Osteocyte (in vitro differentiated cells): Measurements from ENCODE around the gene KIAA1958. TPM values are rescaled to one million over a fixed set of nuclear protein-coding genes. Genes with fewer than 3 reads are reported as not detected.

Experiments
- DNase-seq: peaks from one replicate; pipeline ENCODE4 v3.0.0; 2021; ENCODE audit warnings: mixed read lengths; ENCODE audit not compliant: unreplicated experiment; ENCODE audit errors: extremely low spot score
- H3K27ac Mint-ChIP-seq: one replicate; pipeline ENCODE4 v1.8.0; 2021; ENCODE audit warnings: mild to moderate bottlenecking, mixed read lengths; ENCODE audit not compliant: unreplicated experiment
- H3K27me3 Mint-ChIP-seq: one replicate; pipeline ENCODE4 v1.8.0; 2021; ENCODE audit warnings: mixed read lengths; ENCODE audit not compliant: unreplicated experiment
- H3K36me3 Mint-ChIP-seq: one replicate; pipeline ENCODE4 v1.8.0; 2021; ENCODE audit warnings: mixed read lengths; ENCODE audit not compliant: unreplicated experiment
- H3K4me1 Mint-ChIP-seq: one replicate; pipeline ENCODE4 v1.8.0; 2021; ENCODE audit warnings: mixed read lengths; ENCODE audit not compliant: unreplicated experiment
- H3K4me3 Mint-ChIP-seq: one replicate; pipeline ENCODE4 v1.8.0; 2021; ENCODE audit warnings: mild to moderate bottlenecking, moderate library complexity, mixed read lengths; ENCODE audit not compliant: unreplicated experiment
- H3K9me3 Mint-ChIP-seq: one replicate; pipeline ENCODE4 v1.8.0; 2021; ENCODE audit warnings: mixed read lengths; ENCODE audit not compliant: unreplicated experiment
- CTCF ChIP-seq: fragments of 200-600 bp; sonication (generic); IDR thresholded peaks from 2 replicates; pipeline ENCODE4 v1.5.0; 2021; ENCODE audit warnings: antibody characterized with exemption, mild to moderate bottlenecking, moderate library complexity
- total RNA-seq: library from RNA; stranded (reverse); gene quantifications from 2 replicates; pipeline ENCODE4 v1.2.1, GENCODE V29; 2021

Gene KIAA1958
- total RNA-seq, 1 donor from 2014 or later = 4.9 TPM

GRCh38 chr9:112501287-112501686, 14.7 kb downstream of the KIAA1958 start:
- no peak for DNase-seq
- Mint-ChIP-seq H3K36me3 (peaks cover 2% of the 10 kb centered on the region), H3K4me3 (no peak overlapping the region), H3K4me1 (peaks cover 11% of the 10 kb centered on the region), H3K9me3 (no peaks in the 10 kb centered on the region), H3K27me3 (no peaks in the 10 kb centered on the region), H3K27ac (no peak overlapping the region)
- no peak for TF ChIP-seq CTCF

- no peak for DNase-seq
- no peaks in the 10 kb centered on the region for H3K27me3 Mint-ChIP-seq
- H3K9me3 Mint-ChIP-seq = no peaks in the 10 kb centered on the region
- no peak overlapping the region for H3K27ac Mint-ChIP-seq
- H3K4me1 Mint-ChIP-seq = peaks cover 16% of the 10 kb centered on the region
- no peak overlapping the region for H3K4me3 Mint-ChIP-seq
- TF ChIP-seq CTCF = no peak
- peaks cover 2% of the 10 kb centered on the region for H3K36me3 Mint-ChIP-seq
Measured at GRCh38 chr9:112502175-112502946, 15.7 kb downstream of the KIAA1958 start.

- Mint-ChIP-seq H3K36me3 (peaks cover under 1% of the 10 kb centered on the region), H3K9me3 (no peaks in the 10 kb centered on the region), H3K4me3 (no peak overlapping the region), H3K27ac (peak overlapping the region; percentile 27), H3K4me1 (peaks cover 16% of the 10 kb centered on the region), H3K27me3 (no peaks in the 10 kb centered on the region)
- no peak for DNase-seq
- no peak for TF ChIP-seq CTCF
Measured at GRCh38 chr9:112503170-112503569, 16.5 kb downstream of the KIAA1958 start.

GRCh38 chr9:112505086-112505485, 18.5 kb downstream of the KIAA1958 start:
- Mint-ChIP-seq H3K27me3 (no peaks in the 10 kb centered on the region), H3K9me3 (no peaks in the 10 kb centered on the region), H3K27ac (no peak overlapping the region), H3K4me3 (no peak overlapping the region), H3K36me3 (no peaks in the 10 kb centered on the region), H3K4me1 (peaks cover 16% of the 10 kb centered on the region)
- no peak for DNase-seq
- TF ChIP-seq CTCF = no peak

GRCh38 chr9:112505607-112506006, 19.0 kb downstream of the KIAA1958 start:
- H3K4me1 Mint-ChIP-seq = peaks cover 16% of the 10 kb centered on the region
- no peak overlapping the region for H3K27ac Mint-ChIP-seq
- no peak for TF ChIP-seq CTCF

More at GRCh38 chr9:112505607-112506006, 19.0 kb downstream of the KIAA1958 start:
- Mint-ChIP-seq H3K27me3 (no peaks in the 10 kb centered on the region), H3K36me3 (no peaks in the 10 kb centered on the region), H3K9me3 (no peaks in the 10 kb centered on the region), H3K4me3 (no peak overlapping the region)
- no peak for DNase-seq
